Breast epithelium (tissue), 3 donors: Measurements from ENCODE around the gene ENO3.

Experiments used
- CTCF ChIP-seq, 3 donors: fragments of 450-650 bp; IDR thresholded peaks; one replicate each; pipeline ENCODE4 v1.5.1; 2016 to 2017; ENCODE audit warnings: antibody characterized with exemption in 3 of 3, mild to moderate bottlenecking in 3 of 3, moderate library complexity in 3 of 3
- POLR2A ChIP-seq: fragments of 450-650 bp; IDR thresholded peaks from one replicate; pipeline ENCODE4 v1.6.1; 2016; ENCODE audit warnings: antibody characterized with exemption, mild to moderate bottlenecking, moderate library complexity
- POLR2AphosphoS5 ChIP-seq, 3 donors: sonication (generic); formaldehyde crosslinking; IDR thresholded peaks; one replicate each; pipeline ENCODE4 v1.6.1; 2017; ENCODE audit warnings: antibody characterized with exemption in 3 of 3

GRCh38 chr17:4965311-4965986 lies 14.5 kb downstream of the ENO3 start:
- TF ChIP-seq POLR2A (no peak), CTCF (IDR thresholded peaks at IDR 0.05) (no peak), POLR2AphosphoS5 (IDR thresholded peaks at IDR 0.05) (no peak)
